AG04449 (cell line): ENCODE data around the gene ACO1.

Experiments used
- CTCF ChIA-PET: fragments of 350-600 bp; formaldehyde crosslinking; extraction: SDS; loops from one replicate; lab custom pipeline; 2021; ENCODE audit warnings: antibody characterized with exemption; lab: Yijun Ruan, JAX
- POLR2A ChIA-PET: fragments of 400-600, 350-600 bp; formaldehyde crosslinking; extraction: SDS; loops from one replicate; lab custom pipeline; 2020; ENCODE audit warnings: antibody characterized with exemption, inconsistent platforms; lab: Yijun Ruan, JAX
- DNase-seq: peaks from one replicate; pipeline ENCODE4 v3.0.0-alpha.2; 2010; ENCODE audit warnings: low read depth, low spot score
- H3K4me3 ChIP-seq: 2 replicates; pipeline ENCODE4 v1.5.1; 2011; ENCODE audit warnings: low read depth, mild to moderate bottlenecking, control low read depth, low read length
- TF ChIP-seq, protein P1 (sequence below): IDR thresholded peaks from one replicate; pipeline ENCODE4 v1.5.1; 2011; ENCODE audit warnings: mild to moderate bottlenecking, moderate library complexity, low read length, control low read depth, inconsistent platforms; ENCODE audit not compliant: insufficient read depth; ENCODE audit errors: missing control alignments

Gene ACO1

DNA sequence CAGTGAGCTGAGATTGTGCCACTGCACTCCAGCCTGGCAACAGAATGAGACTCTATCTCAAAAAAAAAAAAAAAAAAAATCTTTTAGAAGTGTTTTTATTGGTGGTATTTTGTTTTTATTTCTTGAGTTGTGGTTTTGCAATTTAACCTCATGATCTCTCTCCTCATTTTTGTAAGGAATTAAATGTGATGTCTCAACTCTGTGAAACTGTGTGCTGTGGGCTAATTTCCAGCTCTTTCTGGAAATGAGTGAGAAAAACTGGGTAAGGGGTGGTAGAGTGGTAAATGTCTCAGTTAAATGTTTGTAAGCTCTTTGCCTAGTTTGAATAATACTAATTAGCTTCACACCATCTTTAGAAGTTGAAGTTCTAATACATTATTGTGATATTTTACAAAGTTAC, 29.0 kb downstream of the ACO1 start:
- ChIA-PET POLR2A (no interaction called here), CTCF (interaction anchor here (0.6 to 2.1 kb wide), 6 partner anchors 9 to 166 kb away, joined by 3 to 8 read pairs (median 6); no protein-coding TSS in a partner anchor)
- TF ChIP-seq, protein P1, sequence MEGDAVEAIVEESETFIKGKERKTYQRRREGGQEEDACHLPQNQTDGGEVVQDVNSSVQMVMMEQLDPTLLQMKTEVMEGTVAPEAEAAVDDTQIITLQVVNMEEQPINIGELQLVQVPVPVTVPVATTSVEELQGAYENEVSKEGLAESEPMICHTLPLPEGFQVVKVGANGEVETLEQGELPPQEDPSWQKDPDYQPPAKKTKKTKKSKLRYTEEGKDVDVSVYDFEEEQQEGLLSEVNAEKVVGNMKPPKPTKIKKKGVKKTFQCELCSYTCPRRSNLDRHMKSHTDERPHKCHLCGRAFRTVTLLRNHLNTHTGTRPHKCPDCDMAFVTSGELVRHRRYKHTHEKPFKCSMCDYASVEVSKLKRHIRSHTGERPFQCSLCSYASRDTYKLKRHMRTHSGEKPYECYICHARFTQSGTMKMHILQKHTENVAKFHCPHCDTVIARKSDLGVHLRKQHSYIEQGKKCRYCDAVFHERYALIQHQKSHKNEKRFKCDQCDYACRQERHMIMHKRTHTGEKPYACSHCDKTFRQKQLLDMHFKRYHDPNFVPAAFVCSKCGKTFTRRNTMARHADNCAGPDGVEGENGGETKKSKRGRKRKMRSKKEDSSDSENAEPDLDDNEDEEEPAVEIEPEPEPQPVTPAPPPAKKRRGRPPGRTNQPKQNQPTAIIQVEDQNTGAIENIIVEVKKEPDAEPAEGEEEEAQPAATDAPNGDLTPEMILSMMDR = no peak
- no peak for DNase-seq
- no peak overlapping the region for H3K4me3 ChIP-seq

- ChIA-PET CTCF (interaction anchor here (1.2 to 2.1 kb wide), 3 partner anchors 18 to 108 kb away, joined by 3 to 8 read pairs (median 7); no protein-coding TSS in a partner anchor), POLR2A (no interaction called here)
- no peak for DNase-seq
- H3K4me3 ChIP-seq = no peak overlapping the region
- TF ChIP-seq, protein P1 = no peak
These were observed 30.4 kb downstream of the ACO1 start for GRCh38 chr9:32414856-32415255.

DNA sequence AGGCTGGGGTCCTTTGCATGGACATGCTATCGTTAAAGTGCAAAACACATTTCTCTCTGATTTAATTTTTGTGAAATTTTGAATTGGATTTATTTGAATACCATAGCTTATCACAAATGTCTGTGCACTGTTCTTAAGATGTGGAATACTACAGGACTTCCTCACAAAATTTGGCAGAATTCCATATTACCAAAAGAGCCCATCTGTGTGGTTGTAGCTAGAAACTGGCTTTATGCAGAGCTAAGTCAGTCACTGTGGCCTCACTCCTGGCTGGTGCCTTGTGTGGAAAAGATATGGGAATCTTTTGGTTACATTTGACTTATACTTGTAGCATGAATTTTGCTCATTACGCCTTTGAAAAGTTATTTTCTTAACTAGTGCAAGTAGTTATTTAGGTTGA, 35.5 kb downstream of the ACO1 start:
- H3K4me3 ChIP-seq = no peak overlapping the region
- ChIA-PET CTCF (interaction anchor here (1.0 to 2.0 kb wide), 4 partner anchors 10 to 41 kb away, joined by 3 to 9 read pairs (median 4); no protein-coding TSS in a partner anchor), POLR2A (no interaction called here)
- TF ChIP-seq, protein P1 = no peak
- DNase-seq = no peak

GRCh38 chr9:32422237-32422806, 37.9 kb downstream of the ACO1 start:
- no peak for DNase-seq
- TF ChIP-seq, protein P1 = no peak
- ChIA-PET POLR2A (no interaction called here), CTCF (interaction anchor here (0.9 to 1.5 kb wide), 3 partner anchors 10 to 44 kb away, joined by 3 to 4 read pairs (median 3); no protein-coding TSS in a partner anchor)
- H3K4me3 ChIP-seq = no peak overlapping the region

DNA sequence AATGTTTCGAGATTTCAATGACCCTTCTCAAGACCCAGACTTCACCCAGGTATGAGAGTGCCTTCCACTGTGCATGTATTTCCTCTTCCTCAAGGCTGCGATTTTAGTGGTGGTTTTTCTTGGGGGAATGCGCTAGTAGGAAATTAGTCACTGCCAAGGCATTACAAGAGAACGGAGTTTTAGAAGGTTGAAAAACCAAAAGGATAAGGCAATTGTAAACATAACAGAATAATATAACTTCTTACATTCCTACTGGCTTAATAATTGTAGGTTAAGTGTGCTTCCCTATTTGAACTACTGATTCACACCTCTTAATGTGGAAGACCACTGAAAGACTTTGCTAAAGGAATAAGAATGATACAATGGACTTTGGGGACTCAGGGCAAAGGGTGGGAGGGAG, 38.9 kb downstream of the ACO1 start:
- POLR2A ChIA-PET = no interaction called here
- TF ChIP-seq, protein P1 = no peak
- CTCF ChIA-PET = interaction anchor here (1.0 to 1.5 kb wide), 3 partner anchors 9 to 156 kb away, joined by 3 read pairs; no protein-coding TSS in a partner anchor
- DNase-seq = peak; percentile 42
- H3K4me3 ChIP-seq = no peak overlapping the region

- ChIA-PET POLR2A (no interaction called here), CTCF (interaction anchor here (0.8 to 1.3 kb wide), 4 partner anchors 8 to 157 kb away, joined by 3 to 6 read pairs (median 4); no protein-coding TSS in a partner anchor)
- DNase-seq = no peak
- no peak overlapping the region for H3K4me3 ChIP-seq
- TF ChIP-seq, protein P1 = no peak
These were observed 40.2 kb downstream of the ACO1 start for GRCh38 chr9:32424616-32425015.
